Epithelial cell of proximal tubule (primary cell): ENCODE data around the gene MMP14. TPM values are rescaled to one million over a fixed set of nuclear protein-coding genes. Genes with fewer than 3 reads are reported as not detected.

Experiments
- DNase-seq: peaks from one replicate; pipeline ENCODE4 v3.0.0-alpha.2; 2011; ENCODE audit warnings: low read depth
- H3K4me3 ChIP-seq: 2 replicates; pipeline ENCODE4 v1.5.1; 2011; ENCODE audit warnings: low read depth, mild to moderate bottlenecking, low read length
- total RNA-seq: library from RNA; depleted of rRNA; stranded (reverse); fragments of >200 nt; gene quantifications from 2 replicates; pipeline ENCODE4 v1.2.3, GENCODE V29; 2015
- TF ChIP-seq, protein P1 (sequence below): conservative IDR thresholded peaks from 2 replicates; pipeline ENCODE4 v1.5.1; 2012; ENCODE audit warnings: low read depth, mild to moderate bottlenecking, low read length

MMP14 gene
- total RNA-seq, 1 donor from 2014 or later: 227 TPM

DNA sequence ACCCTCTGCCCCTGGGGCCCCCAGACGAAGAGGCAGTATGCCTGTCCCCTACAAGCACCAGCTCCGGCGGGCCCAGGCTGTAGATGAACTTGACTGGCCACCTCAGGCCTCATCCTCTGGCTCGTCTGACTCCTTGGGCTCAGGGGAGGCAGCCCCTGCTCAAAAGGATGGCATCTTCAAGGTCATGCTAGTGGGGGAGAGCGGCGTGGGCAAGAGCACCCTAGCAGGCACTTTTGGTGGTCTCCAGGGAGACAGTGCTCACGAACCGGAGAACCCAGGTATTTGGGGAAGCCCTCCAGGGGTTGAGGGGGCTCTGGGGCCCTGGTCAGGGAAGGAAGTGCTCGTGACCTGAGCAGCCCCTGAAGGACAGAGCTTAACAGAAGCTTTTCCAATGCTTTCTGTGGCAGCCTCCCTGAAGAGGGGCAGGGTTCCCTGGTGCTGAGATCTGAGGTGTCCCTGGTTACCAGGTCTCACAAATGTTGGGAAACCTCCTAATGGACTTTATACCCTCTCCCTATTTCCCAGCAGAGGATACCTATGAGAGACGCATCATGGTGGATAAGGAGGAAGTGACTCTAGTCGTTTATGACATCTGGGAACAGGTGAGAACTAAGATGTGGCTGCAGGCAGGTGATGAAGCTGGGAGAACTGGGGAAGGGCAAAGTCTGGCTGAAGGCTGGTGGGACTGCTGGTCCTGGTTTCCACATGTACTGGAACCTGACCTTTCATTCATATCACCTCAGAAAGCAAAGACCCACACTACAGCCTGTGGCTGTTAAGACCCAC, 48.5 kb downstream of the MMP14 start:
- TF ChIP-seq, protein P1, sequence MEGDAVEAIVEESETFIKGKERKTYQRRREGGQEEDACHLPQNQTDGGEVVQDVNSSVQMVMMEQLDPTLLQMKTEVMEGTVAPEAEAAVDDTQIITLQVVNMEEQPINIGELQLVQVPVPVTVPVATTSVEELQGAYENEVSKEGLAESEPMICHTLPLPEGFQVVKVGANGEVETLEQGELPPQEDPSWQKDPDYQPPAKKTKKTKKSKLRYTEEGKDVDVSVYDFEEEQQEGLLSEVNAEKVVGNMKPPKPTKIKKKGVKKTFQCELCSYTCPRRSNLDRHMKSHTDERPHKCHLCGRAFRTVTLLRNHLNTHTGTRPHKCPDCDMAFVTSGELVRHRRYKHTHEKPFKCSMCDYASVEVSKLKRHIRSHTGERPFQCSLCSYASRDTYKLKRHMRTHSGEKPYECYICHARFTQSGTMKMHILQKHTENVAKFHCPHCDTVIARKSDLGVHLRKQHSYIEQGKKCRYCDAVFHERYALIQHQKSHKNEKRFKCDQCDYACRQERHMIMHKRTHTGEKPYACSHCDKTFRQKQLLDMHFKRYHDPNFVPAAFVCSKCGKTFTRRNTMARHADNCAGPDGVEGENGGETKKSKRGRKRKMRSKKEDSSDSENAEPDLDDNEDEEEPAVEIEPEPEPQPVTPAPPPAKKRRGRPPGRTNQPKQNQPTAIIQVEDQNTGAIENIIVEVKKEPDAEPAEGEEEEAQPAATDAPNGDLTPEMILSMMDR: no peak
- no peak overlapping the region for H3K4me3 ChIP-seq
- no peak for DNase-seq

GRCh38 chr14:22885975-22886374, 49.6 kb downstream of the MMP14 start:
- H3K4me3 ChIP-seq: peak overlapping the region; percentile 88

GRCh38 chr14:22886500-22887259, 50.3 kb downstream of the MMP14 start:
- TF ChIP-seq, protein P1: peak; percentile 33
- no peak for DNase-seq
- H3K4me3 ChIP-seq: peak overlapping the region; percentile 88

More at GRCh38 chr14:22885975-22886374, 49.6 kb downstream of the MMP14 start:
- TF ChIP-seq, protein P1: no peak
- DNase-seq: no peak

DNA sequence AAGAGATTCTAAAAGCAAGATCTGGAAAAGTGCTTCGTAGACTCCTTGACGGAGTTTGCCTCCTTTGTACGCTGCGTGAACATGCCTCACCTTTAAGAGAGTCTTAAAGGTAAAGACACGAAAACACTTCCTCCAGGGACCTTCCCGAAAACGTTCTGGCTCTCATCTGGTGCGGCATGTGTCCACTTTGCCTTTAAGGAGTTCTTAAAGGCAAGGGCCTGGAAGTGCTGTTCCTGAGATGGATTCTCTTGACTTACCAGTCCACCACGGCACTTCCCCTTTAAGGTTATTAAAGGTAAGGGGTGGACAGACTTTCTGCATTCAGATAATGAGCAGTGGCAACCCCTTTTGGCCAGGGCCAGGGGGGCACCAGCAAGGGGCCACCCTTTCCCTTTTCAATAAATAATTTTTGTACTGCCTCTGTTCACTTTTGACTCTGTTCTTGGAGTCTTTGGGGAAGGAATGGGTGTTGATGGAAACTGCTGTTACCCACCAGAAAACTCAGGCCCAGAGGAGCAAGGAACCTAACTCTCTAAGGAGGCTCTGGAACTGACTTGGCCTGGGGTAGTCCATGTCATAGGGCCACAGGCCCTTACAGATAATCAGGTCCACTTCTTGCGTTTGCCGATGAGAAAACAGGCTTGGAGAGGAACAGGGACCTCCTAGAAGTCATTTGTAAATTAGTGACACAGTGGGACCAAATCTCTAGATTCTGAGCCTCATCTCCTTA, 51.0 kb downstream of the MMP14 start:
- peak; percentile 75 for DNase-seq
- TF ChIP-seq, protein P1: no peak
- H3K4me3 ChIP-seq: peak overlapping the region; percentile 88

DNA sequence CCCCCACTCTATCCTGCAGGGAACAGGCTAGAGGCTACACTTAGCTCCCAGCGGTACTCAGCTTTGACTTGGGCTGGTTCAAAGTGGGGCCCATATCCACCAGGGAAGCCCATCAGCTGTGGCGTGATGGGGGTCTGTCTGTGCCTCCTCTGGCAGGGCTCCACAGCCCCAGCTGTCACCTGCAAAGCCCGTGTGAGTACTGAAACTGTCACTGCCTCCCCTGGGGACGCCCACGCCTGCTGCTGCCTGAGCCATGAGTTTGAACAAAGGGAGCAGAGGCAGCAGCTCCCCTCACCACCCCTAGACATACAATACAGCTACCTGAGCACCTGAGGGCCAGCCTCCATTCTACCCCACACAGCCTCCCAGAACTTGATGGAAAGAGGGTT, 51.6 kb downstream of the MMP14 start:
- DNase-seq: no peak
- peak overlapping the region; percentile 88 for H3K4me3 ChIP-seq
- TF ChIP-seq, protein P1: no peak

- TF ChIP-seq, protein P1: no peak
- H3K4me3 ChIP-seq: no peak overlapping the region
- no peak for DNase-seq
Measured at GRCh38 chr14:22888662-22889061, 52.3 kb downstream of the MMP14 start.
